Loucy (cell line): ENCODE results near the gene RUNX2.

ENCODE experiments used
- H2AFZ ChIP-seq: fragments of 200-600 bp; sonication (generic); 2 replicates; pipeline ENCODE4 v1.6.0; 2016; ENCODE audit warnings: antibody characterized with exemption, mild to moderate bottlenecking, low read length, moderate library complexity
- H3F3A ChIP-seq: fragments of 200-600 bp; 2 replicates; pipeline ENCODE4 v1.6.0; 2016; ENCODE audit warnings: antibody characterized with exemption, low read depth, mild to moderate bottlenecking
- H3K27me3 ChIP-seq: fragments of 200-600 bp; sonication (generic); 2 replicates; pipeline ENCODE4 v1.6.1; 2014; ENCODE audit warnings: low read length, mild to moderate bottlenecking; ENCODE audit not compliant: insufficient read depth, poor library complexity, severe bottlenecking
- H3K36me3 ChIP-seq: fragments of 200-600 bp; sonication (generic); 2 replicates; pipeline ENCODE4 v1.6.1; 2016; ENCODE audit warnings: low read length; ENCODE audit not compliant: insufficient read depth
- H3K4me1 ChIP-seq: fragments of 200-600 bp; sonication (generic); 2 replicates; pipeline ENCODE4 v1.5.1; 2014; ENCODE audit warnings: low read length, mild to moderate bottlenecking; ENCODE audit not compliant: insufficient read depth, poor library complexity, severe bottlenecking
- H3K4me2 ChIP-seq: fragments of 200-600 bp; sonication (generic); 2 replicates; pipeline ENCODE4 v1.6.0; 2014; ENCODE audit warnings: antibody characterized with exemption, low read length, low read depth, mild to moderate bottlenecking; ENCODE audit not compliant: poor library complexity, severe bottlenecking
- H3K4me3 ChIP-seq: fragments of 200-600 bp; sonication (generic); 2 replicates; pipeline ENCODE4 v1.5.1; 2014; ENCODE audit warnings: low read length, mild to moderate bottlenecking, mixed read lengths; ENCODE audit not compliant: poor library complexity, severe bottlenecking
- H3K79me2 ChIP-seq: fragments of 200-600 bp; sonication (generic); 2 replicates; pipeline ENCODE4 v1.6.1; 2014; ENCODE audit warnings: low read length; ENCODE audit not compliant: insufficient read depth
- H3K9ac ChIP-seq: fragments of 200-600 bp; sonication (generic); 2 replicates; pipeline ENCODE4 v1.6.0; 2014; ENCODE audit warnings: mild to moderate bottlenecking, low read depth, low read length, moderate library complexity; ENCODE audit not compliant: poor library complexity, severe bottlenecking
- H3K9me2 ChIP-seq: fragments of 200-600 bp; sonication (generic); replicated peaks from 2 replicates; pipeline ENCODE4 v1.6.1; 2016; ENCODE audit warnings: low read depth, low read length, mixed read lengths
- H3K9me3 ChIP-seq: fragments of 200-600 bp; sonication (generic); 2 replicates; pipeline ENCODE4 v1.6.1; 2014; ENCODE audit warnings: mild to moderate bottlenecking, antibody characterized with exemption, low read length, low read depth; ENCODE audit not compliant: insufficient read depth
- H4K20me1 ChIP-seq: fragments of 200-600 bp; sonication (generic); 2 replicates; pipeline ENCODE4 v1.6.0; 2014; ENCODE audit warnings: antibody characterized with exemption, low read length, mild to moderate bottlenecking; ENCODE audit not compliant: insufficient read depth, poor library complexity, severe bottlenecking
- EZH2phosphoT487 ChIP-seq: fragments of 200-600 bp; IDR thresholded peaks from 2 replicates; pipeline ENCODE4 v1.6.1; 2018; ENCODE audit warnings: antibody characterized with exemption, mild to moderate bottlenecking, moderate library complexity, borderline replicate concordance
- TF ChIP-seq, protein P1 (sequence below): fragments of 200-600 bp; sonication (generic); conservative IDR thresholded peaks from 2 replicates; pipeline ENCODE4 v1.5.1; 2014; ENCODE audit warnings: mild to moderate bottlenecking, antibody characterized with exemption, low read length

The RUNX2 gene

GRCh38 chr6:45655745-45656476 lies 327.8 kb downstream of the RUNX2 start:
- no peak for TF ChIP-seq EZH2phosphoT487
- TF ChIP-seq, protein P1, sequence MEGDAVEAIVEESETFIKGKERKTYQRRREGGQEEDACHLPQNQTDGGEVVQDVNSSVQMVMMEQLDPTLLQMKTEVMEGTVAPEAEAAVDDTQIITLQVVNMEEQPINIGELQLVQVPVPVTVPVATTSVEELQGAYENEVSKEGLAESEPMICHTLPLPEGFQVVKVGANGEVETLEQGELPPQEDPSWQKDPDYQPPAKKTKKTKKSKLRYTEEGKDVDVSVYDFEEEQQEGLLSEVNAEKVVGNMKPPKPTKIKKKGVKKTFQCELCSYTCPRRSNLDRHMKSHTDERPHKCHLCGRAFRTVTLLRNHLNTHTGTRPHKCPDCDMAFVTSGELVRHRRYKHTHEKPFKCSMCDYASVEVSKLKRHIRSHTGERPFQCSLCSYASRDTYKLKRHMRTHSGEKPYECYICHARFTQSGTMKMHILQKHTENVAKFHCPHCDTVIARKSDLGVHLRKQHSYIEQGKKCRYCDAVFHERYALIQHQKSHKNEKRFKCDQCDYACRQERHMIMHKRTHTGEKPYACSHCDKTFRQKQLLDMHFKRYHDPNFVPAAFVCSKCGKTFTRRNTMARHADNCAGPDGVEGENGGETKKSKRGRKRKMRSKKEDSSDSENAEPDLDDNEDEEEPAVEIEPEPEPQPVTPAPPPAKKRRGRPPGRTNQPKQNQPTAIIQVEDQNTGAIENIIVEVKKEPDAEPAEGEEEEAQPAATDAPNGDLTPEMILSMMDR: no peak
- Histone ChIP-seq H2AFZ (no peak overlapping the region), H3K27me3 (no peaks in the 10 kb centered on the region), H4K20me1 (no peaks in the 10 kb centered on the region), H3F3A (no peaks in the 10 kb centered on the region), H3K36me3 (no peaks in the 10 kb centered on the region), H3K4me3 (no peak overlapping the region), H3K79me2 (no peaks in the 10 kb centered on the region), H3K4me1 (peaks cover 27% of the 10 kb centered on the region), H3K9ac (no peak overlapping the region), H3K4me2 (no peak overlapping the region), H3K9me2 (no peaks in the 10 kb centered on the region), H3K9me3 (no peaks in the 10 kb centered on the region)

GRCh38 chr6:45657226-45657625 lies 329.1 kb downstream of the RUNX2 start:
- H4K20me1 ChIP-seq: no peaks in the 10 kb centered on the region
- no peak overlapping the region for H3K4me3 ChIP-seq
- no peaks in the 10 kb centered on the region for H3K36me3 ChIP-seq
- H3K9ac ChIP-seq: no peak overlapping the region
- no peaks in the 10 kb centered on the region for H3F3A ChIP-seq
- no peaks in the 10 kb centered on the region for H3K9me2 ChIP-seq
- H3K4me1 ChIP-seq: peaks cover 32% of the 10 kb centered on the region
- H3K9me3 ChIP-seq: no peaks in the 10 kb centered on the region
- no peak for TF ChIP-seq EZH2phosphoT487
- TF ChIP-seq, protein P1: no peak
- H3K27me3 ChIP-seq: no peaks in the 10 kb centered on the region
- no peaks in the 10 kb centered on the region for H3K79me2 ChIP-seq
- H3K4me2 ChIP-seq: no peak overlapping the region
- no peak overlapping the region for H2AFZ ChIP-seq

GRCh38 chr6:45658400-45658799 lies 330.3 kb downstream of the RUNX2 start:
- Histone ChIP-seq H2AFZ (no peak overlapping the region), H3K4me3 (no peak overlapping the region), H3F3A (no peaks in the 10 kb centered on the region), H3K4me2 (no peak overlapping the region), H3K9me3 (no peaks in the 10 kb centered on the region), H3K27me3 (no peaks in the 10 kb centered on the region), H3K9me2 (no peaks in the 10 kb centered on the region), H3K36me3 (no peaks in the 10 kb centered on the region), H3K4me1 (peaks cover 26% of the 10 kb centered on the region), H4K20me1 (no peaks in the 10 kb centered on the region), H3K79me2 (no peaks in the 10 kb centered on the region), H3K9ac (no peak overlapping the region)
- TF ChIP-seq EZH2phosphoT487: no peak
- TF ChIP-seq, protein P1: no peak
